ENCODE measurements around the gene KCNQ5.

Gene KCNQ5

DNA sequence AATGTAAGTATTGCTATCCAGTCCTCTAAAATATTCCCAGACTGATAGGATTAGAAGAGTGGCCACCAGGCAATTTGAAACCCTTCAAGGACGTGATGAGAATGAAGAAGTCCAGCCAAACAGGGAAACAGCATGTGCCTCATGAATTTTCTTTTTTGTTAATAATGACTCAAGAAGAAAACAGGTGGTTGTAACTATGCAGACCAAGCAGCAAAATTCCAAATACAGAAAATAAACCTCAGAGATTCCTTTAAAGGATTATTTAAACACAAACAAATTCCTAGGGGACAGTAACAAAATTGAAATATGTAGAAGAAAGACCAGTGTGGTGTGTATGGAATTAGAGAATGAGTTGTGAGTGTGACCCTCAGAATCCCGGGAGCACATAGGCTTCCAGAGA is 239.2 kb downstream of the KCNQ5 start:
- TF ChIP-seq, protein P1, sequence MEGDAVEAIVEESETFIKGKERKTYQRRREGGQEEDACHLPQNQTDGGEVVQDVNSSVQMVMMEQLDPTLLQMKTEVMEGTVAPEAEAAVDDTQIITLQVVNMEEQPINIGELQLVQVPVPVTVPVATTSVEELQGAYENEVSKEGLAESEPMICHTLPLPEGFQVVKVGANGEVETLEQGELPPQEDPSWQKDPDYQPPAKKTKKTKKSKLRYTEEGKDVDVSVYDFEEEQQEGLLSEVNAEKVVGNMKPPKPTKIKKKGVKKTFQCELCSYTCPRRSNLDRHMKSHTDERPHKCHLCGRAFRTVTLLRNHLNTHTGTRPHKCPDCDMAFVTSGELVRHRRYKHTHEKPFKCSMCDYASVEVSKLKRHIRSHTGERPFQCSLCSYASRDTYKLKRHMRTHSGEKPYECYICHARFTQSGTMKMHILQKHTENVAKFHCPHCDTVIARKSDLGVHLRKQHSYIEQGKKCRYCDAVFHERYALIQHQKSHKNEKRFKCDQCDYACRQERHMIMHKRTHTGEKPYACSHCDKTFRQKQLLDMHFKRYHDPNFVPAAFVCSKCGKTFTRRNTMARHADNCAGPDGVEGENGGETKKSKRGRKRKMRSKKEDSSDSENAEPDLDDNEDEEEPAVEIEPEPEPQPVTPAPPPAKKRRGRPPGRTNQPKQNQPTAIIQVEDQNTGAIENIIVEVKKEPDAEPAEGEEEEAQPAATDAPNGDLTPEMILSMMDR (IDR thresholded peaks at IDR 0.05; ENCODE audit: extremely low read depth, missing control alignments): no peak
- DNase-seq (ENCODE audit: low spot score): no peak

DNA sequence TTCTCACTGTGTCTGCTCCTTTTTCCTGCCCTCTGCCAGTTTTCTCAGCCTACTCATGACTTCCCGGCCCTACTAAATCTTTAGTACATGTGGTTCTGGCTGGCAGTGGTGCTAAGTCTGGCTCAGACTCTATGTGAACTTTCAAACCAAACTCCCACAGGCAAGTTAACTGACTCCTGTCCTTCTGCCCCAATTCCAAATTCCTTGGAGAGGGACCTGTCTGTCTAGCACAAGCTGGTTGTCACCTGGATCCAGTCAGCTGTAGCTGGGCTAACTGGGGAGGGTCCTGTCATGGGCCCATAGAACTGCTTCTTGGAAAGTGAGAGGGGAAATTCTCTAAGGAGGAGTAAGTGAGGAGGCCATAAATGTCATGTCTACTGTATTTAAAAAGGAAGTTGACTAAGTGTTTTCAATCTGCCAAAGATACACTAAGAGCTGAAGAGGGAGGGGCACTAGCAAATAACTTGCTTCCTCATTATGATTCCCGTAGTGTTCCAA is 240.1 kb downstream of the KCNQ5 start:
- TF ChIP-seq, protein P1 (IDR thresholded peaks at IDR 0.05; ENCODE audit: extremely low read depth, missing control alignments): no peak
- DNase-seq (ENCODE audit: low spot score): peak; percentile 5

DNA sequence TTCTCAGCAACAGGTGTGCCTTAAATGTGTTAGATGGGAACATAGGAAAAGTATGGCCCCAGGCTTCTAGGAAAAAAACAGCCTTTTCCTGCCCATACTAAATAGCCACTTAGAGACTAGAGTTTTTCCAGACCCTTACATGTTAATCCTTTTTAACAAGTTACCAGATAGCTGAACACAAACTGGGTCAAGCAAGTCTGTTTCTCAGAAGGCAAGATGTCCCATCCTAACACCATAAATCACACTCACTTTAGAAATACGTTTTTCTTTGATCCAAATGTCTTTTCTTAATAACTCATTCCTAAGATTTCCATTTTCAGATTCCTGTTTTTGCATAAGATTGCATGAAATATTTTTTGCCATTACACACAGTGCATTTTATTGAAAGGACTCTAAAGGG is 241.3 kb downstream of the KCNQ5 start:
- TF ChIP-seq, protein P1 (IDR thresholded peaks at IDR 0.05; ENCODE audit: extremely low read depth, missing control alignments): no peak
- DNase-seq (ENCODE audit: low spot score): no peak

DNA sequence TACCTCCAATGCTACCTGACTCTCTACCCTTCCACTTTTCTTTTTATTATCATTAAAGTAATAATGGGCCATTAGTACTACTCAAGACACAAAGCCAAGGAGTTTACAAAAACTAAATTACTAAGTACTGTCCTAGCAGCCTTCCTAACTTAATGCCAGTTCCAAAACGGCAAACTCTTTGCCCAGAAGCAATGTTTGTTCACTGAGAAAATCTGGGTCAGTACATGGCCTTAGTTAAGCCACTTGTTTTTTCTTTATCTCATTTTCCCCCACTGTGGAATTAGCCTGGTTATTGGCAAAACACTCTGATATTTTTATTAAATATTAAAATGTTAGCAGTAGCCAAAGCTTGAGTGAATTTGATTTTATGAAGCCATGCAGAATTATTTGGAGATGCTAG is 242.4 kb downstream of the KCNQ5 start:
- DNase-seq (ENCODE audit: low spot score): no peak
- TF ChIP-seq, protein P1 (IDR thresholded peaks at IDR 0.05; ENCODE audit: extremely low read depth, missing control alignments): no peak

DNA sequence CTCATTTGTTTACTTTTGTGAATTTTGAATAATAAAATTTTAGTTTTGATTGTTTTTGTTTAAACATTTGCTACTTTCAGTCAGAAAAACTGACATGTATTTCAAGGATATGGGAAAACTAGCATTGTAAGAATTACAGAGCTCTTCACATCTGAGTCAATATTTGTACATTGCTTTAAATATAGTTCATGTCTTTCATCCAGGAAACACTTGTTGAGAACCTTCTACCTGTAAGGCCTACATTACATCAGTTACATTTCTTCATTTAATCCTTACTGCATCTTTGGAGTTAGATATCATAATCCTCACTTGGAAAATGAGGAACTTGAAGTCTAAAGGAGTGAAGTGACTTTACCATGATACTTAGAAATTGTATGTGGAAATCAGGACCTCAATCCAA is 242.9 kb downstream of the KCNQ5 start:
- TF ChIP-seq, protein P1 (IDR thresholded peaks at IDR 0.05; ENCODE audit: extremely low read depth, missing control alignments): no peak
- no peak for DNase-seq (ENCODE audit: low spot score)

DNA sequence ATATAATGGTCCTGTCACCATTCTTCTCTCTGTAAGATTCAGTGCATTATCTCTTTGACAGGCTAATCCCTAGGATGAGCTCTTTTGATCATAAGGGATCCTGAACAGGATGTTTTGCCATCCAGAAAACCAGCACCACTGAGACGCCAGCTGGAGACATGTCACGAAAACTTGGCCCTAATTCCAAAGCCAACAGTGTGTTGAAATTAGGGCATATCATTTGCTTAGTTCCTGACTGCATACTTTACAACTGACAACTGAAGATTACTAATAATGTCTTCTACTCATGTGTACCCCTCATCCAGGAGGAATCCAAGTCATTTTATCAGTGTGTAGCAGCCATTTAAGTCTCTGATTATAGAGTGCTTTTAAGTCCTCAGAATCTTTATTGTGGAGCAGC is 243.6 kb downstream of the KCNQ5 start:
- TF ChIP-seq, protein P1 (IDR thresholded peaks at IDR 0.05; ENCODE audit: extremely low read depth, missing control alignments): no peak
- no peak for DNase-seq (ENCODE audit: low spot score)

DNA sequence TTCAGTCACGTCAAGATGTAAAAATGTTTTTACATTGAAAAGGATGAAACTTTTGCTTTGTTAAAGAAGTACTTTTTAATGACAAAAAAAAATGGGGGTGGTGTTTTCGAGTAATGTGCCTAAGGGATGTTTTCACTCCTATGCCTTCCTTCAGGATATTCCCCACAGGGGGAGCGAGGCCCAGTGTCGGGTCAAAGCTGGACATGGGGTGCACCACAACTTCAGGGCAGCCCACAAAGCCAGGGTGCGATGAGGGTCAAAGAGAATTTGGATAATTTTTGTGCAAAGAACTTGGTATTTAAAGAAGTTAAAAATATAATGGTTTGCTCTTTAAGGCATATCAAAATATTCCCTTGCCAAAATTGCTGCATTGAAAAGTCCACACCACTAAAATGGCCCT is 247.8 kb downstream of the KCNQ5 start:
- TF ChIP-seq, protein P1 (IDR thresholded peaks at IDR 0.05; ENCODE audit: extremely low read depth, missing control alignments): no peak
- DNase-seq (ENCODE audit: low spot score): no peak
